CD4-positive, alpha-beta T cell treated with Interleukin-15 for 1 hour (primary cell): Measurements from ENCODE around the gene BMP5.
"Not testable (repeated sequence)": the region's sequence is repeated elsewhere in the genome, so short reads cannot be mapped to it uniquely, and the experiment has no call there.

ENCODE experiments used
- DNase-seq: peaks from one replicate; pipeline ENCODE4 v3.0.0-alpha.2; 2020

Gene BMP5

GRCh38 chr6:55875400-55875799, at the start of gene BMP5:
TSS of gene BMP5 (minus strand) at chr6:55875590. CDS start at chr6:55874865, 725 bp downstream.
- no peak for DNase-seq

- DNase-seq: no peak
These were observed 47.0 kb upstream of the BMP5 start for GRCh38 chr6:55922406-55922805.

- no peak for DNase-seq
These were observed 44.4 kb upstream of the BMP5 start for GRCh38 chr6:55919716-55920308.

GRCh38 chr6:55918639-55919038, 43.2 kb upstream of the BMP5 start:
- DNase-seq: no peak

- no peak for DNase-seq
These were observed 42.5 kb upstream of the BMP5 start for GRCh38 chr6:55917751-55918415.

- DNase-seq: no peak
These were observed 40.8 kb upstream of the BMP5 start for GRCh38 chr6:55916188-55916587.

GRCh38 chr6:55913228-55914195, 38.1 kb upstream of the BMP5 start:
- no peak for DNase-seq

GRCh38 chr6:55910466-55910865, 35.1 kb upstream of the BMP5 start:
- DNase-seq: not testable (repeated sequence)

GRCh38 chr6:55909911-55910310, 34.5 kb upstream of the BMP5 start:
- DNase-seq: not testable (repeated sequence)

GRCh38 chr6:55902796-55903195, 27.4 kb upstream of the BMP5 start:
- no peak for DNase-seq

GRCh38 chr6:55901765-55902270, 26.4 kb upstream of the BMP5 start:
- no peak for DNase-seq

GRCh38 chr6:55898342-55898741, 23.0 kb upstream of the BMP5 start:
- no peak for DNase-seq

- DNase-seq: no peak
These were observed 22.0 kb upstream of the BMP5 start for GRCh38 chr6:55897346-55897745.

- no peak for DNase-seq
These were observed 20.8 kb upstream of the BMP5 start for GRCh38 chr6:55895972-55896730.

GRCh38 chr6:55892749-55893357, 17.5 kb upstream of the BMP5 start:
- no peak for DNase-seq

GRCh38 chr6:55888917-55889316, 13.5 kb upstream of the BMP5 start:
- DNase-seq: no peak

GRCh38 chr6:55886185-55886836, 10.9 kb upstream of the BMP5 start:
- no peak for DNase-seq

- no peak for DNase-seq
These were observed 7.6 kb upstream of the BMP5 start for GRCh38 chr6:55882718-55883569.

GRCh38 chr6:55877283-55877682, 1.9 kb upstream of the BMP5 start:
- DNase-seq: no peak

GRCh38 chr6:55874316-55874715, 1.1 kb downstream of the BMP5 start:
- no peak for DNase-seq

- no peak for DNase-seq
These were observed 2.5 kb downstream of the BMP5 start for GRCh38 chr6:55872866-55873265.
